Astrocyte (in vitro differentiated cells and primary cell): ENCODE measurements around the gene RTN1. TPM values are rescaled to one million over a fixed set of nuclear protein-coding genes. Genes with fewer than 3 reads are reported as not detected.

ENCODE experiments used
- DNase-seq: peaks from one replicate; pipeline ENCODE4 v3.0.0-alpha.2; 2010; ENCODE audit warnings: low read depth
- FAIRE-seq: peaks from 2 replicates; lab custom pipeline; 2011; peaks lifted over from hg19 to GRCh38; lab: Jason Lieb, UNC
- H2AFZ ChIP-seq: 2 replicates; pipeline ENCODE4 v1.6.0; 2012; ENCODE audit warnings: low read depth, low read length, inconsistent platforms
- H3K27ac ChIP-seq: 2 replicates; pipeline ENCODE4 v1.5.1; 2011; ENCODE audit warnings: low read depth, low read length, inconsistent platforms
- H3K27me3 ChIP-seq: 2 replicates; pipeline ENCODE4 v1.6.0; 2011; ENCODE audit warnings: low read length, inconsistent platforms; ENCODE audit not compliant: insufficient read depth
- H3K36me3 ChIP-seq: 2 replicates; pipeline ENCODE4 v1.5.1; 2011; ENCODE audit warnings: low read length, inconsistent platforms; ENCODE audit not compliant: insufficient read depth
- H3K4me1 ChIP-seq: 2 replicates; pipeline ENCODE4 v1.5.1; 2011; ENCODE audit warnings: low read length, inconsistent platforms; ENCODE audit not compliant: insufficient read depth
- H3K4me2 ChIP-seq: 2 replicates; pipeline ENCODE4 v1.6.0; 2012; ENCODE audit warnings: low read length, inconsistent platforms
- H3K4me3 ChIP-seq: 2 replicates; pipeline ENCODE4 v1.5.1; 2011; ENCODE audit warnings: low read depth, mild to moderate bottlenecking, low read length, inconsistent platforms; ENCODE audit not compliant: insufficient read depth
- H3K79me2 ChIP-seq: 2 replicates; pipeline ENCODE4 v1.6.0; 2012; ENCODE audit warnings: mild to moderate bottlenecking, low read length, inconsistent platforms; ENCODE audit not compliant: insufficient read depth
- H3K9ac ChIP-seq: 2 replicates; pipeline ENCODE4 v1.6.0; 2012; ENCODE audit warnings: mild to moderate bottlenecking, low read length, inconsistent platforms
- H3K9me3 ChIP-seq: 2 replicates; pipeline ENCODE4 v1.5.1; 2012; ENCODE audit warnings: low read depth, mild to moderate bottlenecking, low read length, inconsistent platforms; ENCODE audit not compliant: insufficient read depth
- H4K20me1 ChIP-seq: 2 replicates; pipeline ENCODE4 v1.6.0; 2012; ENCODE audit warnings: low read length, inconsistent platforms; ENCODE audit not compliant: insufficient read depth
- H3K27ac Mint-ChIP-seq: one replicate; pipeline ENCODE4 v1.8.0; 2021; ENCODE audit warnings: mild to moderate bottlenecking, mixed read lengths; ENCODE audit not compliant: unreplicated experiment
- H3K27me3 Mint-ChIP-seq: one replicate; pipeline ENCODE4 v1.8.0; 2021; ENCODE audit warnings: low read depth, mixed read lengths; ENCODE audit not compliant: unreplicated experiment
- H3K36me3 Mint-ChIP-seq: one replicate; pipeline ENCODE4 v1.8.0; 2021; ENCODE audit warnings: low read depth, mixed read lengths; ENCODE audit not compliant: unreplicated experiment
- H3K4me1 Mint-ChIP-seq: one replicate; pipeline ENCODE4 v1.8.0; 2021; ENCODE audit warnings: low read depth, mixed read lengths; ENCODE audit not compliant: unreplicated experiment
- H3K4me3 Mint-ChIP-seq: one replicate; pipeline ENCODE4 v1.8.0; 2021; ENCODE audit warnings: mild to moderate bottlenecking, moderate library complexity, mixed read lengths; ENCODE audit not compliant: unreplicated experiment
- H3K9me3 Mint-ChIP-seq: one replicate; pipeline ENCODE4 v1.8.0; 2021; ENCODE audit warnings: mild to moderate bottlenecking, mixed read lengths; ENCODE audit not compliant: unreplicated experiment
- CTCF ChIP-seq: IDR thresholded peaks from 2 replicates; pipeline ENCODE4 v1.5.1; 2011; ENCODE audit warnings: low read depth, mild to moderate bottlenecking, inconsistent platforms, low read length, moderate library complexity; ENCODE audit not compliant: insufficient read depth
- EZH2 ChIP-seq: IDR thresholded peaks from 2 replicates; pipeline ENCODE4 v1.6.1; 2012; ENCODE audit warnings: mild to moderate bottlenecking, low read length, inconsistent platforms; ENCODE audit not compliant: insufficient read depth
- total RNA-seq: library from RNA; stranded (reverse); gene quantifications from 2 replicates; pipeline ENCODE4 v1.2.1, GENCODE V29; 2021

RTN1 gene
- total RNA-seq, 1 donor from 2014 or later, result 1.2 TPM

GRCh38 chr14:59570122-59570521, 300.5 kb downstream of the RTN1 start:
- Histone ChIP-seq H3K79me2 (no peaks in the 10 kb centered on the region), H4K20me1 (no peaks in the 10 kb centered on the region), H3K4me2 (no peak overlapping the region), H3K27ac (no peak overlapping the region), H2AFZ (no peak overlapping the region), H3K4me1 (no peaks in the 10 kb centered on the region), H3K9ac (no peak overlapping the region), H3K4me3 (no peak overlapping the region), H3K36me3 (no peaks in the 10 kb centered on the region), H3K27me3 (no peaks in the 10 kb centered on the region), H3K9me3 (no peaks in the 10 kb centered on the region)
- DNase-seq (no peak), FAIRE-seq (no peak)
- Mint-ChIP-seq H3K36me3 (no peaks in the 10 kb centered on the region), H3K27me3 (no peaks in the 10 kb centered on the region), H3K9me3 (no peaks in the 10 kb centered on the region), H3K4me3 (no peak overlapping the region), H3K4me1 (peaks cover 3% of the 10 kb centered on the region), H3K27ac (no peak overlapping the region)
- TF ChIP-seq CTCF (no peak), EZH2 (no peak)

GRCh38 chr14:59566725-59567124, 303.9 kb downstream of the RTN1 start:
- no peaks in the 10 kb centered on the region for H3K79me2 ChIP-seq
- H3K4me1 ChIP-seq, result no peaks in the 10 kb centered on the region
- H3K9me3 ChIP-seq, result no peaks in the 10 kb centered on the region
- no peaks in the 10 kb centered on the region for H3K27me3 ChIP-seq
- H3K9me3 Mint-ChIP-seq, result no peaks in the 10 kb centered on the region
- H3K4me1 Mint-ChIP-seq, result peaks cover 4% of the 10 kb centered on the region
- TF ChIP-seq CTCF, result no peak
- no peak for TF ChIP-seq EZH2
- no peak overlapping the region for H3K4me2 ChIP-seq
- no peaks in the 10 kb centered on the region for H3K36me3 ChIP-seq
- H3K4me3 ChIP-seq, result no peak overlapping the region
- H3K36me3 Mint-ChIP-seq, result no peaks in the 10 kb centered on the region
- H3K27ac Mint-ChIP-seq, result no peak overlapping the region
- DNase-seq (no peak), FAIRE-seq (no peak)
- H2AFZ ChIP-seq, result no peak overlapping the region
- H3K4me3 Mint-ChIP-seq, result no peak overlapping the region
- no peaks in the 10 kb centered on the region for H3K27me3 Mint-ChIP-seq
- H3K9ac ChIP-seq, result no peak overlapping the region
- no peak overlapping the region for H3K27ac ChIP-seq
- H4K20me1 ChIP-seq, result no peaks in the 10 kb centered on the region

DNA sequence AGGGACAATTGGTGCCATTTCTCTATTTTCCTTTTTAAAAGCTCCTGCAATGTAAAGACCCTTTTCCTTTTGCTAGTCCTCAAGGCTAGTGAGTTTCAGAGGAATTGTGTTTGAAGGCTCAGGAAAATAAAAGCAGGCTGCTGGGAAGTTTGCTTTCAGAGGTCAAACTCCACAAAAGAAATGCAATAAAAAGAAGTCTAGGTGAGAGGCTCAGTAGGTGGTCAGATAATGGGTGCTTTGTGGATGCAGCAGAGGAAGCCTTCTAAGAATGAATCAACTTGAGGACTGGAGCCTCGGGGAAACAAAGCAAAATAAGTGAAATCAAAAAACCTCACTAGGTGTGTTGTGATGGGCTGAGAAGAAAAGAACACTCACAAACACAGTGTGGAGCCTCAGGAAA, 304.3 kb downstream of the RTN1 start:
- no peak overlapping the region for H3K4me3 Mint-ChIP-seq
- TF ChIP-seq EZH2 (no peak), CTCF (no peak)
- no peaks in the 10 kb centered on the region for H3K9me3 Mint-ChIP-seq
- Histone ChIP-seq H2AFZ (no peak overlapping the region), H3K4me3 (no peak overlapping the region), H3K4me1 (no peaks in the 10 kb centered on the region), H3K36me3 (no peaks in the 10 kb centered on the region), H3K27ac (no peak overlapping the region), H4K20me1 (no peaks in the 10 kb centered on the region), H3K9me3 (no peaks in the 10 kb centered on the region), H3K4me2 (no peak overlapping the region), H3K79me2 (no peaks in the 10 kb centered on the region), H3K9ac (no peak overlapping the region), H3K27me3 (no peaks in the 10 kb centered on the region)
- no peak for DNase-seq
- no peak for FAIRE-seq
- H3K36me3 Mint-ChIP-seq, result no peaks in the 10 kb centered on the region
- H3K27ac Mint-ChIP-seq, result no peak overlapping the region
- H3K4me1 Mint-ChIP-seq, result peaks cover 4% of the 10 kb centered on the region
- H3K27me3 Mint-ChIP-seq, result no peaks in the 10 kb centered on the region
